Loucy (cell line): Measurements from ENCODE around the gene PDLIM4.

ENCODE experiments used
- CTCF ChIP-seq: fragments of 200-600 bp; sonication (generic); conservative IDR thresholded peaks from 2 replicates; pipeline ENCODE4 v1.5.1; 2014; ENCODE audit warnings: mild to moderate bottlenecking, antibody characterized with exemption, low read length
- EZH2phosphoT487 ChIP-seq: fragments of 200-600 bp; IDR thresholded peaks from 2 replicates; pipeline ENCODE4 v1.6.1; 2018; ENCODE audit warnings: antibody characterized with exemption, mild to moderate bottlenecking, moderate library complexity, borderline replicate concordance

GRCh38 chr5:132209131-132209530, 48.4 kb upstream of the PDLIM4 start:
- no peak for TF ChIP-seq CTCF
- no peak for TF ChIP-seq EZH2phosphoT487
